Lower lobe of right lung (tissue), 2 donors: ENCODE results near the gene CDH23. TPM values are rescaled to one million over a fixed set of nuclear protein-coding genes. Genes with fewer than 3 reads are reported as not detected.
A peak's percentile ranks its signal among the peaks of the same experiment; 100 is the strongest.

Source experiments
- ATAC-seq, 2 donors: fragments of 200-7000 bp; cut with Tn5 transposase; one replicate each; pipeline ENCODE4 v1.9.1; 2020 to 2022; ENCODE audit warnings: mild to moderate bottlenecking in 2 of 2, moderate library complexity in 2 of 2
- DNase-seq: peaks from one replicate; pipeline ENCODE4 v3.0.0-alpha.2; 2020
- H3K27ac ChIP-seq: fragments of 200-600 bp; one replicate; pipeline ENCODE4 v1.8.0; 2022
- H3K27me3 ChIP-seq: fragments of 200-600 bp; one replicate; pipeline ENCODE4 v1.8.0; 2022; ENCODE audit warnings: low read depth
- H3K36me3 ChIP-seq: fragments of 200-600 bp; one replicate; pipeline ENCODE4 v1.8.0; 2022; ENCODE audit warnings: mild to moderate bottlenecking
- H3K4me1 ChIP-seq: fragments of 200-600 bp; one replicate; pipeline ENCODE4 v1.8.0; 2022
- H3K4me3 ChIP-seq: fragments of 200-600 bp; one replicate; pipeline ENCODE4 v1.8.0; 2022; ENCODE audit warnings: mild to moderate bottlenecking
- H3K9me3 ChIP-seq: fragments of 200-600 bp; one replicate; pipeline ENCODE4 v1.8.0; 2022
- CTCF ChIP-seq: fragments of 200-600 bp; IDR thresholded peaks from one replicate; pipeline ENCODE4 v1.8.0; 2022; ENCODE audit warnings: antibody characterized with exemption, mild to moderate bottlenecking
- intact Hi-C: fragments of 100-400 bp; cut with DNase I; formaldehyde crosslinking; loops from one replicate; pipeline ENCODE4 v1.11.0; 2022
- total RNA-seq: library from RNA; stranded (reverse); fragmentation: NEBNext Ultra II Directional; extraction: Animal tissue kit (Norgen Biotek cat#: 25700); gene quantifications from one replicate; pipeline ENCODE4 v1.2.1, GENCODE V29; 2021
- donor health status: DM: no; HTN: yes; CAD: no; lungs with severe emphysema.

CDH23 gene
- total RNA-seq, 1 donor from 2014 or later: 9.4 TPM

- no peaks in the 10 kb centered on the region for H3K4me1 ChIP-seq
- H3K36me3 ChIP-seq: no peaks in the 10 kb centered on the region
- intact Hi-C loops: no loop called here
- no peak for TF ChIP-seq CTCF
- no peaks in the 10 kb centered on the region for H3K27me3 ChIP-seq
- DNase-seq (no peak), ATAC-seq (peak in 1 of 2 donors; percentile 30)
- H3K4me3 ChIP-seq: no peak overlapping the region
- H3K9me3 ChIP-seq: no peaks in the 10 kb centered on the region
- H3K27ac ChIP-seq: no peak overlapping the region
Observed at GRCh38 chr10:71561003-71561574, 164.4 kb downstream of the CDH23 start.

GRCh38 chr10:71562181-71562580 is 165.5 kb downstream of the CDH23 start:
- no peaks in the 10 kb centered on the region for H3K4me1 ChIP-seq

GRCh38 chr10:71562904-71563303 is 166.2 kb downstream of the CDH23 start:
- no peak for TF ChIP-seq CTCF
- H3K9me3 ChIP-seq: no peaks in the 10 kb centered on the region
- H3K27me3 ChIP-seq: no peaks in the 10 kb centered on the region
- H3K4me1 ChIP-seq: no peaks in the 10 kb centered on the region
- H3K4me3 ChIP-seq: no peak overlapping the region
- no peak for DNase-seq
- ATAC-seq: no peak
- H3K36me3 ChIP-seq: no peaks in the 10 kb centered on the region
- intact Hi-C loops: no loop called here
- H3K27ac ChIP-seq: no peak overlapping the region

More at GRCh38 chr10:71562181-71562580, 165.5 kb downstream of the CDH23 start:
- Histone ChIP-seq H3K36me3 (no peaks in the 10 kb centered on the region), H3K9me3 (no peaks in the 10 kb centered on the region), H3K27ac (no peak overlapping the region), H3K27me3 (no peaks in the 10 kb centered on the region), H3K4me3 (no peak overlapping the region)
- ATAC-seq (no peak), DNase-seq (no peak)
- no peak for TF ChIP-seq CTCF
- intact Hi-C loops: no loop called here

- no peak for ATAC-seq
- no peaks in the 10 kb centered on the region for H3K9me3 ChIP-seq
- H3K27me3 ChIP-seq: no peaks in the 10 kb centered on the region
- no peak overlapping the region for H3K27ac ChIP-seq
- H3K4me1 ChIP-seq: no peaks in the 10 kb centered on the region
- no peak overlapping the region for H3K4me3 ChIP-seq
- DNase-seq: no peak
- intact Hi-C loops: no loop called here
- TF ChIP-seq CTCF: no peak
- H3K36me3 ChIP-seq: no peaks in the 10 kb centered on the region
Observed at GRCh38 chr10:71564194-71564820, 167.6 kb downstream of the CDH23 start.

- ATAC-seq (no peak), DNase-seq (no peak)
- H3K4me3 ChIP-seq: no peak overlapping the region
- no peaks in the 10 kb centered on the region for H3K9me3 ChIP-seq
- intact Hi-C loops: no loop called here
- no peaks in the 10 kb centered on the region for H3K4me1 ChIP-seq
- no peaks in the 10 kb centered on the region for H3K27me3 ChIP-seq
- H3K36me3 ChIP-seq: no peaks in the 10 kb centered on the region
- TF ChIP-seq CTCF: no peak
- H3K27ac ChIP-seq: no peak overlapping the region
Observed at GRCh38 chr10:71565284-71566000, 168.7 kb downstream of the CDH23 start.
